GM23248 (cell line): ENCODE data around the gene SLC1A2. TPM values are rescaled to one million over a fixed set of nuclear protein-coding genes. Genes with fewer than 3 reads are reported as not detected.

Experiments used
- DNase-seq: peaks from one replicate; pipeline ENCODE4 v3.0.0-alpha.2; 2015
- H2AFZ ChIP-seq: fragments of 200-600 bp; sonication (generic); 2 replicates; pipeline ENCODE4 v1.6.1; 2016; ENCODE audit warnings: antibody characterized with exemption
- H3F3A ChIP-seq: fragments of 200-600 bp; sonication (generic); 2 replicates; pipeline ENCODE4 v1.6.1; 2016; ENCODE audit warnings: mild to moderate bottlenecking, antibody characterized with exemption, mixed run types; ENCODE audit not compliant: insufficient read depth
- H3K27ac ChIP-seq: fragments of 200-600 bp; sonication (generic); 2 replicates; pipeline ENCODE4 v1.5.1; 2016; ENCODE audit warnings: mild to moderate bottlenecking
- H3K27me3 ChIP-seq: fragments of 200-600 bp; sonication (generic); replicated peaks from 2 replicates; pipeline ENCODE4 v1.6.1; 2016; ENCODE audit warnings: mild to moderate bottlenecking; ENCODE audit not compliant: insufficient read depth
- H3K36me3 ChIP-seq: fragments of 200-600 bp; sonication (generic); 2 replicates; pipeline ENCODE4 v1.6.1; 2016; ENCODE audit warnings: low read depth, mild to moderate bottlenecking
- H3K4me1 ChIP-seq: fragments of 200-600 bp; sonication (generic); 2 replicates; pipeline ENCODE4 v1.6.1; 2016; ENCODE audit warnings: mild to moderate bottlenecking; ENCODE audit not compliant: insufficient read depth
- H3K4me2 ChIP-seq: fragments of 200-600 bp; sonication (generic); one replicate; pipeline ENCODE4 v1.6.1; 2016; ENCODE audit warnings: mild to moderate bottlenecking; ENCODE audit not compliant: unreplicated experiment
- H3K4me3 ChIP-seq: fragments of 200-600 bp; sonication (generic); 2 replicates; pipeline ENCODE4 v1.5.1; 2016; ENCODE audit warnings: mild to moderate bottlenecking
- H3K79me2 ChIP-seq: fragments of 200-600 bp; sonication (generic); 2 replicates; pipeline ENCODE4 v1.6.1; 2016; ENCODE audit warnings: mild to moderate bottlenecking; ENCODE audit not compliant: insufficient read depth
- H3K9ac ChIP-seq: fragments of 200-600 bp; sonication (generic); 2 replicates; pipeline ENCODE4 v1.6.1; 2016; ENCODE audit warnings: mild to moderate bottlenecking
- H3K9me2 ChIP-seq: fragments of 200-600 bp; sonication (generic); 2 replicates; pipeline ENCODE4 v1.6.1; 2016; ENCODE audit warnings: mixed run types, mild to moderate bottlenecking, moderate library complexity; ENCODE audit not compliant: insufficient read depth
- H3K9me3 ChIP-seq: fragments of 200-600 bp; sonication (generic); one replicate; pipeline ENCODE4 v1.6.1; 2017; ENCODE audit warnings: low read depth
- H4K20me1 ChIP-seq: fragments of 200-600 bp; sonication (generic); 2 replicates; pipeline ENCODE4 v1.6.0; 2016; ENCODE audit not compliant: insufficient read depth
- EZH2 ChIP-seq: fragments of 200-600 bp; sonication (generic); IDR thresholded peaks from 2 replicates; pipeline ENCODE4 v1.6.1; 2018; ENCODE audit warnings: antibody characterized with exemption, mild to moderate bottlenecking; ENCODE audit not compliant: insufficient read depth, poor library complexity, severe bottlenecking
- EZH2phosphoT487 ChIP-seq: fragments of 200-600 bp; sonication (generic); IDR thresholded peaks from 2 replicates; pipeline ENCODE4 v1.6.1; 2018; ENCODE audit warnings: antibody characterized with exemption, moderate library complexity, mild to moderate bottlenecking, low read depth; ENCODE audit not compliant: insufficient read depth
- WGBS, 2 experiments: methylation state at CpG; one replicate each; pipeline ENCODE4 v1.1.6; 2015 to 2017; ENCODE audit warnings: low lambda C conversion rate in 2 of 2, low coverage in 1 of 2; ENCODE audit errors: missing lambda C conversion rate in 2 of 2; 5-methylcytosine and 5-hydroxymethylcytosine counted together
- in situ Hi-C: fragments of 300-500 bp; cut with MboI; formaldehyde crosslinking; loops from 2 replicates; pipeline ENCODE4 v1.15.0; 2020
- polyA plus RNA-seq: library from polyadenylated mRNA; unstranded; fragments of >200 nt; fragmentation: Nextera tagmentation; extraction: Ambion mirVana; gene quantifications from 2 replicates; pipeline ENCODE4 v1.2.1, GENCODE V29; 2016
- total RNA-seq: library from RNA; depleted of rRNA; stranded (reverse); fragments of >200 nt; shearing (Covaris generic); gene quantifications from 2 replicates; pipeline ENCODE4 v1.2.3, GENCODE V29; 2014

The SLC1A2 gene
- total and polyA plus RNA-seq, 2 experiments from 2014 or later, result 0.88 to 1.2 TPM

- H3K9ac ChIP-seq, result no peak overlapping the region
- H3K4me1 ChIP-seq, result peaks cover 19% of the 10 kb centered on the region
- WGBS, 2 experiments, result 87 to 89% methylated on average over 2 of the region's 2 CpGs
- H3K27me3 ChIP-seq, result no peaks in the 10 kb centered on the region
- DNase-seq, result no peak
- H3K4me3 ChIP-seq, result no peak overlapping the region
- in situ Hi-C loops, result no loop called here
- no peaks in the 10 kb centered on the region for H3K36me3 ChIP-seq
- H3K27ac ChIP-seq, result no peak overlapping the region
- H3K9me2 ChIP-seq, result no peaks in the 10 kb centered on the region
- no peak overlapping the region for H2AFZ ChIP-seq
- H3K4me2 ChIP-seq, result no peak overlapping the region
- TF ChIP-seq EZH2phosphoT487, result no peak
- no peak for TF ChIP-seq EZH2
- H3F3A ChIP-seq, result peaks cover 24% of the 10 kb centered on the region
- H4K20me1 ChIP-seq, result no peaks in the 10 kb centered on the region
- no peaks in the 10 kb centered on the region for H3K9me3 ChIP-seq
- no peaks in the 10 kb centered on the region for H3K79me2 ChIP-seq
Measured at GRCh38 chr11:35332524-35332923, 86.8 kb downstream of the SLC1A2 start.

GRCh38 chr11:35330931-35331330 is 88.4 kb downstream of the SLC1A2 start:
- no peak overlapping the region for H3K27ac ChIP-seq
- no peak overlapping the region for H3K4me2 ChIP-seq
- DNase-seq, result no peak
- H3K27me3 ChIP-seq, result no peaks in the 10 kb centered on the region
- H2AFZ ChIP-seq, result no peak overlapping the region
- H3K36me3 ChIP-seq, result no peaks in the 10 kb centered on the region
- no peaks in the 10 kb centered on the region for H4K20me1 ChIP-seq
- peaks cover 8% of the 10 kb centered on the region for H3K4me1 ChIP-seq
- H3K9me2 ChIP-seq, result no peaks in the 10 kb centered on the region
- in situ Hi-C loops, result no loop called here
- 72 to 76% methylated on average over 2 of the region's 2 CpGs for WGBS, 2 experiments
- H3F3A ChIP-seq, result peaks cover 13% of the 10 kb centered on the region
- no peak for TF ChIP-seq EZH2phosphoT487
- no peak overlapping the region for H3K4me3 ChIP-seq
- H3K79me2 ChIP-seq, result no peaks in the 10 kb centered on the region
- H3K9me3 ChIP-seq, result no peaks in the 10 kb centered on the region
- no peak overlapping the region for H3K9ac ChIP-seq

GRCh38 chr11:35330156-35330889 is 89.0 kb downstream of the SLC1A2 start:
- Histone ChIP-seq H3K79me2 (no peaks in the 10 kb centered on the region), H3K27ac (no peak overlapping the region), H4K20me1 (no peaks in the 10 kb centered on the region), H3K27me3 (no peaks in the 10 kb centered on the region), H3K4me2 (no peak overlapping the region), H3F3A (peaks cover 10% of the 10 kb centered on the region), H3K9me3 (no peaks in the 10 kb centered on the region), H3K9ac (no peak overlapping the region), H3K4me3 (no peak overlapping the region), H3K4me1 (peaks cover 6% of the 10 kb centered on the region), H3K36me3 (no peaks in the 10 kb centered on the region), H3K9me2 (no peaks in the 10 kb centered on the region), H2AFZ (no peak overlapping the region)
- in situ Hi-C loops, result no loop called here
- TF ChIP-seq EZH2phosphoT487 (no peak), EZH2 (no peak)
- 83% methylated on average over 3 of the region's 3 CpGs for WGBS, 2 experiments
- DNase-seq, result no peak

GRCh38 chr11:35327829-35328228 is 91.5 kb downstream of the SLC1A2 start:
- Histone ChIP-seq H3K9me2 (no peaks in the 10 kb centered on the region), H3F3A (peaks cover 19% of the 10 kb centered on the region; the same call in 1 of the 2 replicates), H4K20me1 (no peaks in the 10 kb centered on the region), H3K4me2 (no peak overlapping the region), H3K27ac (no peak overlapping the region), H3K79me2 (no peaks in the 10 kb centered on the region), H2AFZ (no peak overlapping the region), H3K36me3 (no peaks in the 10 kb centered on the region), H3K9ac (no peak overlapping the region), H3K9me3 (no peaks in the 10 kb centered on the region), H3K4me3 (no peak overlapping the region), H3K4me1 (peaks cover 25% of the 10 kb centered on the region), H3K27me3 (no peaks in the 10 kb centered on the region)
- WGBS, 2 experiments, result 44 to 61% methylated on average over 1 of the region's 1 CpG
- DNase-seq, result no peak
- no peak for TF ChIP-seq EZH2
- TF ChIP-seq EZH2phosphoT487, result no peak
- in situ Hi-C loops, result no loop called here
